Activated naive CD4-positive, alpha-beta T cell treated with Interleukin-2 at 50 U/mL for 16 hours (primary cell): ENCODE data around the gene GAK.

ENCODE experiments used
- DNase-seq: peaks from one replicate; pipeline ENCODE4 v3.0.0-alpha.2; 2020

The GAK gene

DNA sequence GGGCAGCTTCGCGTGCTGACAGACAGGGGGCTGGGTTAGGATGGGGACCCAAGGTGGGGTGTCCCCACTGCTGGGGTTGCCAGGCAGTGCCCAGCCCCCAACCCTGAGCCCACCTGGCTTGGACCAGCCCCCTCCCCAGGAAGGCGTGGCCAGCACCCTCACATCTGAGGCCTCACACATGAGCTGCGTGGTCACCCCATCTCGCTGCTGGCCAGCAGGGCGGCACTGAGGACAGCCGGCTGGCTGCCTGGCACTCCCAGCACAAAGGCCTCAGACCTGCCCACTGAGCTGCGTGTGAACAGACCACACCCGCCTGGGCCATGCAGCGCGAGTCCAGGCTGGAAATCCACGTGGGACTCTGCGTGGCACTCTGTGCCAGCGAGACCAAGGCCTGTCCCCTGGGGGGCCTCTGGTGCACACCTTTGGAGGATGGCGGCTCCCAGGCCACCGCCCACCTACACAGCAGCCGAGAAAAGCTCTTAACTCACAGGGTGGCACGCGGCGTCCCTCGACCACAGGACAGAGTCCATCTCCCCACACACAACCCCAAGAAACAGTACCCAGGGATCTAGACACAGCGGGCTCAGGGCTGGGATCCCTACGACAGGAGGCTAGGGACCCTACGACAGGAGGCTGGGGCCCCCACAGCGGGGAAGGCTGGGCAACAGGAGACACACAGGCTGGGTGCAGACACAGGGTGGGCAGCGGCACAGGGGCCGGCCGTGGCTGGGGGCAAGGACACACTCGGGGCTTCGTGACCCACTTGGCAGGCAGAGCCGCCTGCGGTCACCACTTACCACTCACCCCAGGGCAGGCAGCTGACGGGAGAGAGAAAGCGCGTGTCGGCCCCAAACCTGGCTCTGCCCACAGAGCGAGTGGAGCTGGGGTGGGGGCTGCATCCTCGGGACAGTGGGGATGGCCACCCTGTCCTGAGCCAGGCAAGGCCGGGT lies 31.4 kb upstream of the GAK start:
- DNase-seq: no peak

DNA sequence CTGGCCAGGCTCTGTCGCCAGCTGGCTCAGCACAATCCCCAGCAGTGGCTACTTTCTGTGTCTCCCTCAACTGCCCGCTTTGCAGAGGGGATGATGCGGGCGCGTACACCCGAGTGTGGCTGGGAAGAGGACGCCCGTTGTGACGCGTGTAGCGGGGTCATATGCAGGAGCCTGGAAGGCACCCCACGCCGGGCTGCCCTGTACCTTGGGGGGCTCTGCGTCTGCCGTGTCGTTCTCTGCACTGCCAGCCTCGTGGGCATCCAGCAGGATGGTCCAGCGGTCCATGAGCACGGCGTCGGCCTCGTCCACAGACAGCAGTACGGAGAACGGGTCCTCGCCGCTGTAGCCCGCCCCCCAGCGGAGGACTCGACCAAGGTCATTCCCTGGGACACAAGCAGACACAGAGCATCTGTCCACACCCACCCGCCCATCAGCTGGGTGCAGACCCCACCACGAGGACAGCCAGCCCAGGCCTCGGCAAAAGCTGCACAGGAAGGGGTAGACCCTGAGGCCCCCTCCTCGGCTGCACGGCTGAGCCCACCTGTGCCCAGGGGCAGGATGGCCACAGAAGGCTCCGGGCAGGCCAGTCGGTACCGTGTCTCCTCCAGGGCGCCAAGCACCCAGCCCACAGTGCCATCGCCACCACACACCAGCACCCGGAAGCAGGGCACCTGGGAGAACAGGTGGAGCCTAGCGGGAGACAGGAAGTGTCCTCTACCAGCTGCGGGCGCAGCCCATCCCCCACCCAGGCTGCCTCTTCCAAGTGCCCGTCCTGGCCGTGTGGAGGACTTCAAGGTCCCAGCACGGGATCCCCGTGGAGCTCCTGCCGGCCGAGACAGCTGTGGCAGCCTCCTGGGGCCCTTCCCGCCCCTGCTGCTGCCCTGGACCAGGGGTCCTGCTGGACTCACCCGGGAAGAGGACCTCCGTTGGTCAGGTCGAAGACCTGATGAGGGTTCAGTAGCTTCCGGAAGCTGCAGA lies 30.4 kb upstream of the GAK start:
- no peak for DNase-seq

DNA sequence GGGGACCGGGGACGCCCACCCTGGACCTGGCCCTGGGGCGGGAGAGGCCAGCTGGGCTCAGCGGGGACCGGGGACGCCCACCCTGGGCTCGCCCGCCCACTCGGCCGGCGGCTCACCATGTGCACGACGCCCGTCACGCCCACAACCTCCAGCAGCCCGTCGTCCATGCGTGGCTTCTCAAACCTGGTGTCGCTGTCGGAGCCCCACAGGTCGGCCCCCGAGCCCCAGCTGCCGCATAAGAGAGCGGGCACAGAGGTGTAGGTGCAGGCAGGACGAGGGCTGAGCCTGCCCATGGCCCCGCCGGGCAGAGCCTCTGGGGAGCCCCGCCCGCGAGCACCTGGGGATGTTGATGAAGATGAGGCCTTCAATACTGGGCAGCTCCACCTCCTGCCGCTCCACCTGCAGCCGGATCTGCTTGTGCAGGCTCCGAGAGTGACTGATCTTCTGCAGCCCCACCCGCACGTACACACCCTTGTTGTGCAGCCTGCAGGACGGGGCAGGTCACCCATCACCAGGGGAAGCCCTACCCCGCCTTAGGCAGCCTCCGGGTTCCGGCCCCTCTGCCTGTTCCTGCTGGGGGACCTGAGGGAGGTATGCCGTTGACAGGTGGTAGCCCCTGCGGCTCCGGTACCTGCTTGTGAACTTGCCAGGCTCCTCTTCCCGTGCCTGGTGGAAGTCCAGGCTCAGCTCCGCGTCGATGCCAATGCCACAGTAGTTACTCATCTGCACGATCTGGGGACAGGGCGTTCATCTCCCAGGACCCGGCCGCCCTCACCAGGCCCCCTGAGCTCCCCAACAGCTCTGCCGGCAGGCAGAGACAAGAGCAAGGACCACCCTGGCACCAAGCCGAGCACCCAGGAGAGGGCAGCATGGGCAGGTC lies 29.5 kb upstream of the GAK start:
- DNase-seq: no peak

DNA sequence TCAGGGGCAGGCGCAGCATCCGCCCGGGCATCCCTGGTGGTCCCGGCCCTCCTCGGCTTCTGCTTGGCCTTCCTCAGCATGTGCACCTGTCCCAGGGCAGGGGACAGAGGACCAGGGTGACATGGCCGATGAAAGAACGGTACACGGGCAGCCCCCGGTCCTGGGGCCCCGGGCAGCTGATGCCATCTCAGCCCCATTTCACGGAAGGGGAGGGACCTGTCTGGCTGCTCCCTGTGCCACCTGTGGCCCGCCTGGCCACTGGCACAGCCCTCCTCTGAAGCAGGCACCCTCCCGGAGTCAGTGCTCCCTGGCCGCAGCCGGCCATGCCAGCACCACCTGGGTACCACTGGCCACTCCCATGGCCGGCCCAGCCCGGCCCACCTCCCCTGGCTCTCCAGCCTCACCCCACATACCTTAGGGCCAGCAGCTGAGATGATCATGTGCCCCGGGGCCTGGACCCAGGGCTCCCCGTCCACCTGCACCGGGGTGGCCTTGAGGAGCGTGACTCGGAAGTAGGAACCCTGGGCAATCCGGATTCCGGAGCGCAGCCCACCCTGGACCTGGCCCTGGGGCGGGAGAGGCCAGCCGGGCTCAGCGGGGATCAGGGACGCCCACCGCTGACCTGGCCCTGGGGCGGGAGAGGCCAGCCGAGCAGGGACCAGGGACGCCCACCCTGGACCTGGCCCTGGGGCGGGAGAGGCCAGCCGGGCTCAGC lies 28.7 kb upstream of the GAK start:
- DNase-seq: no peak

DNA sequence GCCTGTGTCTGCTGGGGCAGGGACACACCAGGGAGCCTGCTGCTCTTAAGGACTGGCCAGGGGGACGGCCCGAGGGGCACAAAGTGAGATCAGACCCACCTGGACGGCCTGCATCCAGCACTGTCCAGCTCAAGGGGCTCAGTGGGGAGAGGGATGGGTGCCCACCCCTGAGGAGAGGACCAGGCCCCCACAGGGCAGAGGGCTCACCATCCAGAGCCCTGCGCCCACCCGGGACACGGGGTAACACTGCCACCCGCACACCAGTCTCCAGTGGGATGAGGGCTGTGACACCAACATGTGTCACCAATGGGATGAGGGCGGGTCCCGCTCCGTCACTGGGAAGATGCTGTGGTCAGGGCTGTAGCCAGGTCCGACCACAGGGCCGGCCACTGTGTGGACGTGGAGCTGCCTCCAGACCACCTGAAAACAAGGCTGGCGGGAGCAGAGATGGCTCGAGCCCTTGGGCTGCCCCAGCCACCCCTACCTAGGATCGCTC lies 28.1 kb upstream of the GAK start:
- DNase-seq: no peak

DNA sequence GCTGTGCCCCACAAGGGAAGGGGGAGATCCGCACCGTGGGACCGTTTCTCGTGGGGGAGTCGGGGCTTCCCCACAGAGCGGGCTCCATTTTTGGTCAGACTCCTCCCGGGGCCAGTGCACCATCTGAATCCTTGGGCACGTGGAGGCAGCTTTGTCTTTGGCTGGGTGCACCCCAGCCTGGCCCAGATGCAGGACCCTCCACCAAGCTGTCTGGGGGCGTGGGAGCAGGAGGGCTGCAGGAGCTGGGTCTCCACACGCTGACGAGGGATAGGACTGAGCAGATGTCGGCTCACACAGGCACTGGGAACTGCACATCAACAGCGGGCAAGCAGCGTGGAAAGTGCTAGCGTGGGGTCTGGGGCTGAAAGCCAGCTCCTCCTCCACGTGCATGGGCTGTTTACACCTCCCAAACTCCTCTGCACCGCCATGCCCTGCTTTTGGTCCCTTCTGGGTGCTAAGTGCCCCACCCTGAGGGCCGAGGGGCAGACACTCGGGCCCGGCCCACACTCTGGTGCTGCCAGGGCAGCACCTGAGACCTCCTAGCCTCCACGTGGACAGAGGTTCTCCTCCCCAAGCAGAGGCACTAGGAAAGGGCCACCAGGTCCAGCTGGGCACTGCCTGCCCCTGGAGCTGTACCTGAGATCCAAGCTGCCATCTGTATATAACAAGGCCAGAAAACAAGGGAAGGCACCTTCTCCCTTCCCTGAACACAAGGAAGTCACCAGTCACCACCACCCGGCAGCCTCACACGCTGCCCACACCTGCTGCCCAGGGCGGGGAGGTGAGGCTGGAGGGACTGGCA lies 27.4 kb upstream of the GAK start:
- no peak for DNase-seq

DNA sequence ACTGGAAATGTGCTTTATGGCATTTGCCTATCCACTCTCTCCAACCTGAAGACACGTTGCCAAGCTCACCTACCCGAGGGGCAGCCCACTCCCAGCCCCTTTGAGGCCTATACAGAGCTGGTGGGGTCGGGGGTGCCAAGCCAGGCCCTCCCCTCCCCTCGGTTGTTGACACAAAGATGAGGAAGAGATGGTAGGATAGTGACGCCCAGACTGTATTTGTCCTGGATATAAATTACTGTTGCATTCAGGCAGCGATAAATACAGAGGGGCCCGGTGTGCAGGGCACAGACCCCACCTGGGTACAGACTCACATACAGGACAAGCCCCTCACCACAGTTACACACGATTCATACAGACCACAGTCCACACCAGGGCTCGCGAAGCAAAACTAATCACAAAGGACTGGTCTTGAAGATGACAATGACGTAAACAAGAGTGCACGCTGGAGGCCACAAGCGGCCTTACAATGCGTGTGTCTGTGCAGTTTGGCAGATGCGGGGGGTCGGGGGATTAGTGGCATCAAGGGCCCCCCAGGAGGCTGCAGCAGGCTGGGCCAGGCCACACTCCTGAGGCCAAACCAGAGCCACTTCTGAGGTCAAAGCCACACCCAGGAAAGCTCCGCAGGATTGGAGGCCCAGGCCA lies 26.7 kb upstream of the GAK start:
- DNase-seq: no peak

DNA sequence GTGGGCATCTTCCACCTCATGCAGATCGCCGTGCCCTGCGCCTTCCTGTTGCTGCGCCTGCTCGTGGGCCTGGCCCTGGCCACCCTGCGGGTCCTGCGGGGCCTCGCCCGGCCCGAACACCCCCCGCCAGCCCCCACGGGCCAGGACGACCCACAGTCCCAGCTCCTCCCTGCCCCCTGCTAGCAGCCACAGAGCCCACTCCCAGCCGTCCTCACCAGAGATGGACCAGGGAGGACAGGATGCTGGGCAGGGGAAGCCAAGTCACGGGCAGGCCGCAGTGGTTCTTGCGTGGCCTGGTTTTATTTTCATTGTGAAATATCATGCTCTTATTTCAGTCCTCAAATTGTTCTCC lies 26.2 kb upstream of the GAK start:
- DNase-seq: no peak

DNA sequence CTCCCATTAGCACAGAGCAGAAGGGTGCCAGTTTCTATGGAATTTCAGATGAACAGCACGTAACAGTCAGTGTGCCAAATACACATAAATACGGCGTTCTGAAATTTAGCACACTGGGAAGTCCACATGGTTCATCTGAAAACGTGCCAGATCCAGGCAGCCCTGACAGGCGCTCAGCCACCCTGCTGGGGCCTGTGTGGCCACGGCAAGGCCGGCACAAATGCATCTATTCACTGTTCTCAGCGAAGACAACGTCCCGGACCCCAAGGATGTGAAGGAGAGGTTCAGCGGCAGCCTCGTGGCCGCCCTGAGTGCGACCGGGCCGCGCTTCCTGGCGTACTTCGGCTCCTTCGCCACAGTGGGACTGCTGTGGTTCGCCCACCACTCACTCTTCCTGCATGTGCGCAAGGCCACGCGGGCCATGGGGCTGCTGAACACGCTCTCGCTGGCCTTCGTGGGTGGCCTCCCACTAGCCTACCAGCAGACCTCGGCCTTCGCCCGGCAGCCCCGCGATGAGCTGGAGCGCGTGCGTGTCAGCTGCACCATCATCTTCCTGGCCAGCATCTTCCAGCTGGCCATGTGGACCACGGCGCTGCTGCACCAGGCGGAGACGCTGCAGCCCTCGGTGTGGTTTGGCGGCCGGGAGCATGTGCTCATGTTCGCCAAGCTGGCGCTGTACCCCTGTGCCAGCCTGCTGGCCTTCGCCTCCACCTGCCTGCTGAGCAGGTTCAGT lies 25.6 kb upstream of the GAK start:
- DNase-seq: no peak

DNA sequence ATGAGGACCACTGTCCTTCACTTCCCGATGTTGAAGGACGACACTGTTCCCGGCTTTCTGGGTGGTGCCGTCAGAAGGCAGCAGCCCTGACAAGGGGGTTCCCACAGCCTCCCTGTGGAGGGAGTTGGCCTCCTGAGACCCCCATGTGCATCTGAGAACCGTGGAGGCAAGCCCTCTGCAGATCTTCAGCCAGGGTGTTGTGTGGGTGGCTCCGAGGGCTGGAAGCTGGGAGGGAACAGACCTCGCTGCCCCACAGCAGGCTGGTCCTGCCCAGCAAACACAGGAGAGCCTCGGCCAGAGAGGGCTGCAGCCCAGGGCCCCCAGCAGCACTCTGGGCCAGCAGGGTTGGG lies 25.1 kb upstream of the GAK start:
- no peak for DNase-seq

DNA sequence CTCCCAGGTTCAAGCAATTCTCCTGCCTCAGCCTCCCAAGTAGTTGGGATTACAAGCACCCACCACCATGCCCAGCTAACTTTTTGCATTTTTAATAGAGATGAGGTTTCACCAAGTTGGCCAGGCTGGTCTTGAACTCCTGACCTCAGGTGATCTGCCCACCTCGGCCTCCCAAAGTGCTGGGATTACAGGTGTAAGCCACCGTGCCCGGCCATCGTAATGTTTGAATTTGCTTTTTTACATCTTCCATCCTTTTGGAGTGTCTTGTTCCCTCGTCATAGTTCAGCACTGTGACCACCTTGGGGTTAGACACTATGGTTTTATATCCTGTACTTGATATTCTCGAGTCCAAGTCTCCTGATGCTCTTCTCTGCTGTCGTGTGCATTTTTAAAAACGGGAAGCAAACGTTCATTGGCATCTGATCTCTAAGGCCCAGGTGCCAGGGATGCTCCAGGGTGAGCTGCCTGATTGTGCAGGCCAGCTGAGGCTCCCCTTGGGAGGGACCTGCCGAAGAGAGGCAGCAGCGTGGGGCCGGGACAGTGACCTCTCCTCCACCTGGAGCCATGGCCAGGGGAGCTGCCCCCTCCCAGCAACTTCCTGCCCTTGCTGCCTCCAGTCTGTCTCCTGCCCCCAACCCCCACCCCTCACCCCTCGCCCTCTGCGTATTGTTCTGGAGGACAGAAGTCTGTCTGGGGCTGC lies 24.6 kb upstream of the GAK start:
- DNase-seq: no peak

DNA sequence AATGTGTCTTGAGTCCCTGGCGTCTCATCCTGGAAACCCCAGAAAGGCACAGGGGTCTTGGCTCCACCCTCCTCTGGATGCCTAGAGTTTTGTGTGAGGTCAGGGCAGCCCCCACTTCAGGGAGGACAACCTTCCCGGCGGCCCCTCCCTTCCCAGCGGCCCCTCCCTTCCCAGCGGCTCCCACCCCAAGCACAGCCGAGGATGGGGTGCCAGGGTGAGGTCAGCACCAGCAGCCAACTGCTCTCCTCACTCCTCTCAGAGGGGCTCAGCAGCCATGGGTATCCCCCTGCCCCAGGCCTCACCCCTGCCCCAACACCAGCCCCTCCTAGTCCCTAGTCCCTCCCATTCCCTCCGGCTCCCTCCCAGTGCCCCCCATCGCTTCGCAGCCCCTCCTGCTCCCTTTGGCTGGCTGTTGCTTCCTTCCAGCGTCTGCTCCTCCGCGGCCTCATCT lies 23.8 kb upstream of the GAK start:
- DNase-seq: no peak

DNA sequence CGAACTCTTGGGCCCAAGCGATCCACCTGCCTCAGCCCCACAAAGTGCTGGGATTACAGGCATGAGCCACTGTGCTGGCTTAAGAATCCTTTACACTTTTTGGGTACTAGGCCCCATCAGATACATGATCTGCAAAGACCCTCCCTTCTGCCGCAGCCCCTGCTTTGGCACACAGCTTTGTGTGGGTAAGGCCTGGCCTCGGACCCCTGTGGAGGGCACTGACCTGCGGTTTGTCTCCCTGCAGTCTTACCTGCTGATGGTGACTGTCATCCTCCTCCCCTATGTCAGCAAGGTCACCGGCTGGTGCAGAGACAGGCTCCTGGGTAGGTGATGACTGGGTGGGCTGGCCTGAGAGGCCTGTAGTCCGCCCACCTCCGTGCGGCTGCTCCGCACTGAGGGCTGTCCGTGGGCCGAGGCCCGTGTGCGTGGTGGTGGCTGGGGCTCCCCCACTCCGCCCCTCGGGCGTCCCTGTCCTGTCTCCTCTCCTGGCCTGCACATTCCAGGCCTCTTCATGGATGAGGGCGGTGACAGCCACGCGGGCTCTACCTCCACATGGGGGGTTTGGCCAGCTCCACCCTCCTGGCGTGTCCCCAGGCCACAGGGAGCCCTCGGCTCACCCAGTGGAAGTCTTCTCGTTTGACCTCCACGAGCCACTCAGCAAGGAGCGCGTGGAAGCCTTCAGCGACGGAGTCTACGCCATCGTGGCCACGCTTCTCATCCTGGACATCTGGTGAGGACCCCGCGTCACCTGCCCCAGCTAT lies 23.2 kb upstream of the GAK start:
- no peak for DNase-seq

DNA sequence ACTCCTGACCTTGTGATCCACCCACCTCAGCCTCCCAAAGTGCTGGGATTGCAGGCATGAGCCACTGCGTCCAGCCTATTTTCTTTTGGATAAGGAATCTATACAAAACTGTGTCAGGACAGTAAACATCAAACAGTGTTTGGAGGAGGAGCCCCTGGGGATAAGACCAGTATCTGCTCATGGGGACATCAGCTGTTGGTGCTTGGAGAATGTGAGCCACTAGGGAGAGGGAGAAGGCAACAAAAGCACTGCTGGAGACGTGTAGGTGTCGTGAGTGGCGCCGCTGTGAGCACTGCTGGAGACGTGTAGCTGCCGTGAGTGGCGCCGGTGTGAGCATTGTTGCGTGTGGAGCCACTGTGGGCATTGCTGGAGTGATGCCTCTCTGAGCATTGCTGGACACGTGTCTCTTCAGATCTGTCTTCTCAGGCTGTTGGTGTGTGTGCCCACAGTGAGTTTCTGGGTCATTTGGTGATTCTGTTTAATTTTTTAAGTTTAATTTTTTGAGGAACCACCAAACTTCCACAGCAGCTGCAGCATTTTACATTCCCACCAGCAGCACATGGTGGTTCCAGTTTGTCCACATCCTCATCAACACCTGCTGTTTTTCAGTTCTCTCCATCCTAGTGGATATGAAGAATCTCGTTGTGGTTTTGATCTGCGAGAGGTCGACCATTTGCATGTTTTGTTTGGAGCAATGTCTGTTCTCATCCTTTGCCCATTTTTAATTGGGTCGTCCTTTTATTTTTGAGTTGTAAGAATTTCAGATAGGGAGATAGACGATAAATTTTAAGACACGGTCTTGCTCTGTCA lies 22.3 kb upstream of the GAK start:
- no peak for DNase-seq

DNA sequence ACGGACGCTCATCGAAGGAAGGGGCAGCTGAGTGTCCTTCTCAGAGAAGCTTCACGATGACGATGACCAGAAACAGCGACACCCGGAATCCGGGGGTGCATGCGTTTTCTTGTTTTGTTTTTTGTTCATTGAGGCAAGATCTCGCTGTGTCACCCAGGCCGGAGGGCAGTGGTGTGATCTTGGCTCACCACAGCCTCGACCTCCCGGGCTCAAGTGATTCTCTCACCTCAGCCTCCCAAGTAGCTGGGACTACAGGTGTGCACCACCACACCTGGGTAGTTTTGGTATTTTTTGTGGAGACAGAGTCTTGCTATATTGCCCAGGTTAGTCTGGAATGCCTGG lies 21.4 kb upstream of the GAK start:
- no peak for DNase-seq

DNA sequence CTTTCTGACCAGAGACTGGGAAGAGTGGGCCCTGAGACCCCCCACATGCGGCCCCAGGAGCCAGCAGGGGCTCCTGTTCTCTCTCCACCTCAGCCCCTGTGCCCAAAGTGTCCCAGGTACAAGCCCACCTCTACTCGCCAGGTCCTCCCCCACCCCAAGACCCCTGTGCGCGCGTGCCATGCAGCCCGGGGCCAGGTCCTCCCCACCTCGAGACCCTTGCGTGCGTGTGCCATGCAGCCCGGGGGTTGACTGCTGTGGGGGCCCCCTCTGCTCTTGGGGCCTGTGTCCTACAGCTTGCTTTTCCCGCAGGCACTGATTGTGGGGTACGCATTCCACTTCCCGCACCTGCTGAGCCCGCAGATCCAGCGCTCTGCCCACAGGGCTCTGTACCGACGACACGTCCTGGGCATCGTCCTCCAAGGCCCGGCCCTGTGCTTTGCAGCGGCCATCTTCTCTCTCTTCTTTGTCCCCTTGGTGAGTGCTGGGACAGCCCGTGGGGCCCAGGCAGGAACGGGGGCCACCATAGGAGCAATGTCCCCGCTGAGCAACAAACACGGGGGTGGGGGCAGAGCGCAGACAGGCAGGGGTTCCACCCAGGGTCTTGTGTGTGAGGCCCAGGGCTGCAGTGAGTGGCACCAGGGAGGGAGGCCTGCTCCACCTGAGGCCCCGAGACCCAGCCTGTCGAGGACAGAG lies 20.9 kb upstream of the GAK start:
- DNase-seq: no peak
